Gastrocnemius medialis (tissue), 4 donors: ENCODE results near the gene BDKRB2. TPM values are rescaled to one million over a fixed set of nuclear protein-coding genes. Genes with fewer than 3 reads are reported as not detected.

Source experiments
- ATAC-seq, 2 donors: fragments of 150-250 bp; one replicate each; pipeline ENCODE4 v1.9.1; 2016
- DNase-seq, 2 donors: peaks; one replicate each; pipeline ENCODE4 v3.0.0-alpha.2; 2019
- H3K27ac ChIP-seq, 4 donors: fragments of 200-600 bp; sonication (generic); 1 replicate in 1 of 4; 2 replicates in 3 of 4; pipeline ENCODE4 v1.5.1; 2016 to 2018; ENCODE audit warnings: mild to moderate bottlenecking in 2 of 4, moderate library complexity in 1 of 4
- H3K27me3 ChIP-seq, 3 donors: fragments of 200-600 bp; sonication (generic) in 2 of 3; 1 replicate in 1 of 3; 2 replicates in 2 of 3; pipeline versions ENCODE4 v1.5.1 to v1.6.0; 2016 to 2019; ENCODE audit warnings: mild to moderate bottlenecking in 1 of 3, moderate library complexity in 1 of 3
- H3K36me3 ChIP-seq, 2 donors: fragments of 200-600 bp; sonication (generic) in 1 of 2; one replicate each; pipeline ENCODE4 v1.5.1; 2017 to 2018
- H3K4me1 ChIP-seq, 2 donors: fragments of 200-600 bp; sonication (generic) in 1 of 2; one replicate each; pipeline ENCODE4 v1.5.1; 2016 to 2017; ENCODE audit warnings: mild to moderate bottlenecking in 2 of 2
- H3K4me3 ChIP-seq, 4 donors: fragments of 200-600 bp; sonication (generic) in 3 of 4; 1 replicate in 1 of 4; 2 replicates in 3 of 4; pipeline ENCODE4 v1.5.1; 2016 to 2019; ENCODE audit warnings: mild to moderate bottlenecking in 2 of 4
- H3K9me3 ChIP-seq, 3 donors: fragments of 200-600 bp; sonication (generic) in 2 of 3; 1 replicate in 1 of 3; 2 replicates in 2 of 3; pipeline ENCODE4 v1.5.1; 2016 to 2019
- CTCF ChIP-seq, 5 experiments: fragments of 450-650 bp in 3 of 5; fragments of 200-600 bp in 2 of 5; sonication (generic) in 2 of 5; IDR thresholded peaks in 4 of 5; conservative IDR thresholded peaks in 1 of 5; 1 replicate in 4 of 5; 2 replicates in 1 of 5; pipeline ENCODE4 v1.5.1; 2016 to 2019; ENCODE audit warnings: antibody characterized with exemption in 5 of 5, mild to moderate bottlenecking in 3 of 5, moderate library complexity in 3 of 5
- POLR2A ChIP-seq, 2 donors: fragments of 450-650 bp; IDR thresholded peaks; one replicate each; pipeline ENCODE4 v1.6.1; 2017; ENCODE audit warnings: antibody characterized with exemption in 2 of 2, mild to moderate bottlenecking in 2 of 2, moderate library complexity in 2 of 2
- in situ Hi-C, 4 donors: fragments of 200-750 bp; cut with MboI; loops; one replicate each; pipeline versions ENCODE4 v1.15.0 to v1.8.0; 2017; ENCODE audit warnings: low sequenced_read_pairs in 4 of 4
- intact Hi-C: fragments of 100-400 bp; cut with DNase I; formaldehyde crosslinking; loops from one replicate; pipeline ENCODE4 v1.15.1; 2023; ENCODE audit warnings: low total_unique reads
- total RNA-seq, 4 donors: library from RNA; depleted of rRNA; stranded (reverse); fragments of >200 nt; gene quantifications; one replicate each; pipeline versions ENCODE4 v1.1.0 to v1.2.3, GENCODE V29; 2016

The BDKRB2 gene
- total RNA-seq, 4 donors from 2014 or later, result 0.10 to 1.3 (median 0.89) TPM

DNA sequence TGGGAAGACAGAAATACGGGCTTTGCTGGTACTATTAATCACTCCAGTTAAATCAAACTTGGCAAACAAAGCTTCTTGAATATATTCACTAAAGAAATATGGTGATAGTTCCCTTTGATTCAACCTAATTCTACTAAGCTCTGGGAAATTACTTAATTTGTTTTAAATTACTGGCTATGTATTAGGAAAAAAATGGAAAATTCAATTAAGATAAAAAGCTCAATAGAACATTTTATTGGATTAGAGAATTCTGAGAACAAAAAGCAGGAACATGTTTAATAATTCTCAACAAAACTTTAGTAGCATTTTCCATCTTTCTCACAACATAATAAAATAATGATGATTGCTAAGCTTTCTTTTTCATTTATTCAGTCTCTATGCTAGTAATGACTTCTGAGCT, 81.6 kb downstream of the BDKRB2 start:
- no peak overlapping the region for H3K27ac ChIP-seq
- in situ Hi-C loops, result loop anchor here in 1 of 4 donors (25.0 kb wide), 1 partner anchor 724 kb away; no protein-coding TSS in a partner anchor
- no peak overlapping the region for H3K4me3 ChIP-seq
- no peaks in the 10 kb centered on the region for H3K27me3 ChIP-seq
- intact Hi-C loops, result no loop called here
- ATAC-seq (no peak), DNase-seq (no peak)
- H3K4me1 ChIP-seq, result no peaks in the 10 kb centered on the region
- H3K9me3 ChIP-seq, result no peaks in the 10 kb centered on the region
- TF ChIP-seq POLR2A (IDR thresholded peaks at IDR 0.05) (no peak), CTCF (IDR thresholded peaks at IDR 0.05 in 4 of 5, conservative IDR thresholded peaks at IDR 0.05 in 1 of 5) (no peak)
- peaks cover 5 to 76% of the 10 kb centered on the region in 2 donors for H3K36me3 ChIP-seq

- ATAC-seq, result no peak
- Histone ChIP-seq H3K27ac (no peak overlapping the region), H3K36me3 (peaks cover 5 to 79% of the 10 kb centered on the region in 2 donors), H3K4me3 (no peak overlapping the region), H3K9me3 (no peaks in the 10 kb centered on the region), H3K27me3 (no peaks in the 10 kb centered on the region), H3K4me1 (no peaks in the 10 kb centered on the region)
- in situ Hi-C loops, result loop anchor here in 1 of 4 donors (25.0 kb wide), 1 partner anchor 726 kb away; no protein-coding TSS in a partner anchor
- intact Hi-C loops, result no loop called here
- DNase-seq, result no peak
- TF ChIP-seq POLR2A (IDR thresholded peaks at IDR 0.05) (no peak), CTCF (IDR thresholded peaks at IDR 0.05 in 4 of 5, conservative IDR thresholded peaks at IDR 0.05 in 1 of 5) (no peak)
These were observed 83.2 kb downstream of the BDKRB2 start for GRCh38 chr14:96287856-96288255.

Other genes with a start within 250 kb of the BDKRB2 start
- 1 to 10 TPM; 1.1 to 2.9 (median 1.5) TPM for gene C14orf132, start 165.5 kb upstream of the BDKRB2 start, total RNA-seq
- not detected for gene BDKRB1, start 51.4 kb downstream of the BDKRB2 start, total RNA-seq
- gene ATG2B, start 158.5 kb downstream of the BDKRB2 start, total RNA-seq, result 10 to 100 TPM; 22.2 to 30.3 (median 28.6) TPM
- 10 to 100 TPM in 2 of 4 donors, 1 to 10 TPM in 2; 6.7 to 15.1 (median 8.6) TPM for gene GSKIP, start 158.7 kb downstream of the BDKRB2 start, total RNA-seq
- 1 to 10 TPM in 1 of 4 donors, under 1 TPM in 3; 0.61 to 1.4 (median 0.82) TPM for gene AK7, start 187.3 kb downstream of the BDKRB2 start, total RNA-seq